RWPE2 (cell line): ENCODE results near the gene FAM219A.

ENCODE experiments used
- ATAC-seq: fragments of 200-7000 bp; cut with Tn5 transposase; 3 replicates; pipeline ENCODE4 v1.9.1; 2021; ENCODE audit warnings: low read depth
- DNase-seq: peaks from one replicate; pipeline ENCODE4 v3.0.0-alpha.2; 2020; ENCODE audit warnings: low spot score
- H3K27ac ChIP-seq: fragments of 450-650 bp; 2 replicates; pipeline ENCODE4 v1.5.1; 2017; ENCODE audit warnings: mild to moderate bottlenecking; ENCODE audit not compliant: poor library complexity, severe bottlenecking
- H3K27me3 ChIP-seq: fragments of 250-450 bp; sonication (Bioruptor Pico); 2 replicates; pipeline ENCODE4 v1.5.1; 2021; ENCODE audit warnings: mild to moderate bottlenecking, moderate library complexity; ENCODE audit not compliant: insufficient read depth, poor library complexity, severe bottlenecking
- H3K36me3 ChIP-seq: fragments of 250-450 bp; sonication (Bioruptor Pico); 2 replicates; pipeline ENCODE4 v1.5.1; 2020; ENCODE audit warnings: low read depth, mild to moderate bottlenecking, moderate library complexity
- H3K4me1 ChIP-seq: fragments of 250-450 bp; sonication (Bioruptor Pico); 2 replicates; pipeline ENCODE4 v1.5.1; 2021; ENCODE audit warnings: mild to moderate bottlenecking, moderate library complexity; ENCODE audit not compliant: insufficient read depth, poor library complexity, severe bottlenecking
- H3K4me3 ChIP-seq: fragments of 250-450 bp; sonication (Bioruptor Pico); 2 replicates; pipeline ENCODE4 v1.5.1; 2021; ENCODE audit warnings: mild to moderate bottlenecking, moderate library complexity; ENCODE audit not compliant: severe bottlenecking
- H3K9me3 ChIP-seq: fragments of 250-450 bp; sonication (Bioruptor Pico); 2 replicates; pipeline ENCODE4 v1.5.1; 2021; ENCODE audit warnings: mild to moderate bottlenecking, moderate library complexity; ENCODE audit not compliant: severe bottlenecking
- CTCF ChIP-seq: fragments of 450-650 bp; IDR thresholded peaks from one replicate; pipeline ENCODE4 v1.5.1; 2017; ENCODE audit warnings: mild to moderate bottlenecking, moderate library complexity; ENCODE audit not compliant: poor library complexity, severe bottlenecking

Gene FAM219A

GRCh38 chr9:34349324-34349723 lies 109.0 kb downstream of the FAM219A start:
- ATAC-seq (no peak), DNase-seq (no peak)
- no peak overlapping the region for H3K27ac ChIP-seq
- TF ChIP-seq CTCF = no peak
- no peaks in the 10 kb centered on the region for H3K4me1 ChIP-seq
- no peak overlapping the region for H3K4me3 ChIP-seq
- H3K36me3 ChIP-seq = 0 out of 2 replicates have a peak, but pooled peaks cover under 1% of the 10 kb centered on the region
- H3K27me3 ChIP-seq = no peaks in the 10 kb centered on the region
- no peaks in the 10 kb centered on the region for H3K9me3 ChIP-seq
